Measurements from ENCODE around the gene COL10A1. TPM values are rescaled to one million over a fixed set of nuclear protein-coding genes. Genes with fewer than 3 reads are reported as not detected.

COL10A1 gene
- total RNA-seq, 1 experiment from 2014 or later = not detected

DNA sequence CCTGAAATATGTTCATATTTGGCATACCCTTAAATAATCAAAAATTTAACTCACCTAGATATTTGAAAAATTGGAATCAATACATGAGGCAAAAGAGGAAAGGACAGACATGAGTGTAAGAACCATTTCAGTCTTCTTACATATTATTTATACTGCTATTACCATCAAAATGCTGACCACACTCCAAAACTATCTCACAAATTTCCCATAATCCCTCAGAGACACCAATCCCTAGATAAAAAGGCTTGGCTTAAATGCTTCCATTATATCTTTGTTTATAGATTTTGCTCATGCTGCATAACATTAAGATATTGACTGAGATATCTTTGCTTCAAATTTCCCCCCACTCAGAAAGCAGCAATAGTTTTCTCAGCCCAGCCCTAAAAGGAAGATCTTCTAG, 37.0 kb downstream of the COL10A1 start:
- Mint-ChIP-seq H3K4me3 (no peak overlapping the region), H3K27me3 (ENCODE audit: low read depth) (no peaks in the 10 kb centered on the region), H3K27ac (no peak overlapping the region), H3K36me3 (ENCODE audit: insufficient read depth in 1 of 3, low read depth in 3 of 3) (peaks cover 0 to 31% (median 4%) of the 10 kb centered on the region in 3 experiments; a peak in 6 of 7 replicates), H3K9me3 (peaks cover 0 to 8% of the 10 kb centered on the region in 2 experiments; a peak in 3 of 5 replicates), H3K4me1 (peaks cover 14 to 15% of the 10 kb centered on the region in 2 experiments)
- Histone ChIP-seq H2BK15ac (ENCODE audit: low read depth, low read length) (no peak overlapping the region), H3K4me2 (ENCODE audit: insufficient read depth, insufficient read length, low read length) (no peak overlapping the region), H3T11ph (ENCODE audit: low read length) (no peak overlapping the region), H4K91ac (ENCODE audit: insufficient read length, low read depth, low read length) (no peak overlapping the region), H2BK12ac (ENCODE audit: insufficient read length, low read depth, low read length) (no peak overlapping the region), H2BK120ac (ENCODE audit: low read depth, low read length, poor library complexity, severe bottlenecking) (no peak overlapping the region), H3K14ac (ENCODE audit: insufficient read depth, low read length) (no peak overlapping the region), H3K4ac (ENCODE audit: low read depth, low read length) (no peak overlapping the region), H4K20me1 (ENCODE audit: control insufficient read depth, insufficient read depth, insufficient read length) (no peaks in the 10 kb centered on the region), H3K27me3 (ENCODE audit: insufficient read depth, low read length) (no peaks in the 10 kb centered on the region), H3K23me2 (ENCODE audit: insufficient read length, low read depth, low read length, poor library complexity, severe bottlenecking) (no peaks in the 10 kb centered on the region), H4K8ac (replicated peaks; ENCODE audit: insufficient read length, low read depth, low read length) (no peak overlapping the region), H4K5ac (ENCODE audit: insufficient read length, low read depth, low read length) (no peak overlapping the region), H2BK5ac (ENCODE audit: insufficient read length, low read length) (no peak overlapping the region), H2AFZ (ENCODE audit: low read length) (no peak overlapping the region), H3K23ac (ENCODE audit: insufficient read length, low read depth, low read length) (no peak overlapping the region), H2AK5ac (ENCODE audit: insufficient read length, low read length) (no peak overlapping the region), H3K79me2 (ENCODE audit: insufficient read depth, low read length) (no peaks in the 10 kb centered on the region), H2BK20ac (ENCODE audit: low read depth, low read length, poor library complexity, severe bottlenecking) (no peak overlapping the region), H3K79me1 (ENCODE audit: insufficient read depth, low read depth, low read length, poor library complexity, severe bottlenecking) (no peaks in the 10 kb centered on the region), H3K9me3 (ENCODE audit: control insufficient read depth, low read depth, low read length) (no peaks in the 10 kb centered on the region), H3K18ac (ENCODE audit: insufficient read length, low read depth, low read length) (no peak overlapping the region), H3K4me1 (ENCODE audit: insufficient read depth, low read length) (no peaks in the 10 kb centered on the region; the same call in 1 of the 2 replicates), H3K56ac (ENCODE audit: insufficient read length, low read depth, low read length) (no peak overlapping the region), H3K27ac (ENCODE audit: insufficient read length, low read depth, low read length) (no peak overlapping the region), H3K9ac (ENCODE audit: extremely low read depth, insufficient read length, low read length) (no peak overlapping the region)
- no peak for DNase-seq
- TF ChIP-seq CTCF (conservative IDR thresholded peaks at IDR 0.05) = no peak
